ENCODE results near the gene NGRN. TPM values are rescaled to one million over a fixed set of nuclear protein-coding genes. Genes with fewer than 3 reads are reported as not detected.

NGRN gene
- total and polyA plus RNA-seq, 2 of the 4 experiments (the other 2 are of a cell fraction), result 39.6 to 46.2 TPM

GRCh38 chr15:90248789-90249202 lies 16.7 kb upstream of the NGRN start:
- H2BK120ac ChIP-seq (ENCODE audit: low read depth, low read length), result peak overlapping the region; percentile 23; the same call in 1 of the 2 replicates
- H4K8ac ChIP-seq (ENCODE audit: low read depth in 2 of 2, low read length in 2 of 2), result peak overlapping the region; percentile 15 to 16; a peak in 1 of 4 replicates
- no peak overlapping the region for H4K91ac ChIP-seq (ENCODE audit: insufficient read depth, low read depth, low read length)
- no peaks in the 10 kb centered on the region for H3K4me1 ChIP-seq (ENCODE audit: control insufficient read depth, insufficient read depth, low read length)
- no peak overlapping the region for H4K5ac ChIP-seq (ENCODE audit: low read depth, low read length)
- no peak overlapping the region for H3K4me3 ChIP-seq (ENCODE audit: insufficient read depth, low read depth, low read length)
- TF ChIP-seq MAZ (IDR thresholded peaks at IDR 0.05; ENCODE audit: borderline replicate concordance, low read depth, low read length) (no peak), CHD1 (IDR thresholded peaks at IDR 0.05; ENCODE audit: low read depth, low read length) (no peak), POLR2A (IDR thresholded peaks at IDR 0.05; ENCODE audit: low read depth, low read length) (no peak), MXI1 (IDR thresholded peaks at IDR 0.05; ENCODE audit: borderline replicate concordance, low read depth, low read length) (no peak), CEBPB (IDR thresholded peaks at IDR 0.05; ENCODE audit: low read depth, low read length) (no peak), RCOR1 (IDR thresholded peaks at IDR 0.05; ENCODE audit: insufficient replicate concordance, low read length) (no peak), SMC3 (IDR thresholded peaks at IDR 0.05; ENCODE audit: low read depth, low read length) (no peak), FOS (IDR thresholded peaks at IDR 0.05; ENCODE audit: low read depth, low read length) (no peak), MAFK (IDR thresholded peaks at IDR 0.05; ENCODE audit: low read depth, low read length) (no peak), NFE2L2 (IDR thresholded peaks at IDR 0.05; ENCODE audit: low read depth, low read length) (no peak), RAD21 (IDR thresholded peaks at IDR 0.05; ENCODE audit: low read length) (no peak), RFX5 (IDR thresholded peaks at IDR 0.05; ENCODE audit: low read depth, low read length) (no peak), BHLHE40 (IDR thresholded peaks at IDR 0.05; ENCODE audit: low read depth, low read length) (no peak)
- TF ChIP-seq, protein P1, sequence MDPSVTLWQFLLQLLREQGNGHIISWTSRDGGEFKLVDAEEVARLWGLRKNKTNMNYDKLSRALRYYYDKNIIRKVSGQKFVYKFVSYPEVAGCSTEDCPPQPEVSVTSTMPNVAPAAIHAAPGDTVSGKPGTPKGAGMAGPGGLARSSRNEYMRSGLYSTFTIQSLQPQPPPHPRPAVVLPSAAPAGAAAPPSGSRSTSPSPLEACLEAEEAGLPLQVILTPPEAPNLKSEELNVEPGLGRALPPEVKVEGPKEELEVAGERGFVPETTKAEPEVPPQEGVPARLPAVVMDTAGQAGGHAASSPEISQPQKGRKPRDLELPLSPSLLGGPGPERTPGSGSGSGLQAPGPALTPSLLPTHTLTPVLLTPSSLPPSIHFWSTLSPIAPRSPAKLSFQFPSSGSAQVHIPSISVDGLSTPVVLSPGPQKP (IDR thresholded peaks at IDR 0.05; ENCODE audit: borderline replicate concordance, low read depth, low read length), result no peak
- TF ChIP-seq, protein P2, sequence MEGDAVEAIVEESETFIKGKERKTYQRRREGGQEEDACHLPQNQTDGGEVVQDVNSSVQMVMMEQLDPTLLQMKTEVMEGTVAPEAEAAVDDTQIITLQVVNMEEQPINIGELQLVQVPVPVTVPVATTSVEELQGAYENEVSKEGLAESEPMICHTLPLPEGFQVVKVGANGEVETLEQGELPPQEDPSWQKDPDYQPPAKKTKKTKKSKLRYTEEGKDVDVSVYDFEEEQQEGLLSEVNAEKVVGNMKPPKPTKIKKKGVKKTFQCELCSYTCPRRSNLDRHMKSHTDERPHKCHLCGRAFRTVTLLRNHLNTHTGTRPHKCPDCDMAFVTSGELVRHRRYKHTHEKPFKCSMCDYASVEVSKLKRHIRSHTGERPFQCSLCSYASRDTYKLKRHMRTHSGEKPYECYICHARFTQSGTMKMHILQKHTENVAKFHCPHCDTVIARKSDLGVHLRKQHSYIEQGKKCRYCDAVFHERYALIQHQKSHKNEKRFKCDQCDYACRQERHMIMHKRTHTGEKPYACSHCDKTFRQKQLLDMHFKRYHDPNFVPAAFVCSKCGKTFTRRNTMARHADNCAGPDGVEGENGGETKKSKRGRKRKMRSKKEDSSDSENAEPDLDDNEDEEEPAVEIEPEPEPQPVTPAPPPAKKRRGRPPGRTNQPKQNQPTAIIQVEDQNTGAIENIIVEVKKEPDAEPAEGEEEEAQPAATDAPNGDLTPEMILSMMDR (conservative IDR thresholded peaks at IDR 0.05; ENCODE audit: low read depth, low read length), result no peak
- TF ChIP-seq, protein P3, sequence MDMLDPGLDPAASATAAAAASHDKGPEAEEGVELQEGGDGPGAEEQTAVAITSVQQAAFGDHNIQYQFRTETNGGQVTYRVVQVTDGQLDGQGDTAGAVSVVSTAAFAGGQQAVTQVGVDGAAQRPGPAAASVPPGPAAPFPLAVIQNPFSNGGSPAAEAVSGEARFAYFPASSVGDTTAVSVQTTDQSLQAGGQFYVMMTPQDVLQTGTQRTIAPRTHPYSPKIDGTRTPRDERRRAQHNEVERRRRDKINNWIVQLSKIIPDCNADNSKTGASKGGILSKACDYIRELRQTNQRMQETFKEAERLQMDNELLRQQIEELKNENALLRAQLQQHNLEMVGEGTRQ (IDR thresholded peaks at IDR 0.05; ENCODE audit: low read depth, low read length), result no peak
- no peak overlapping the region for H3K56ac ChIP-seq (ENCODE audit: extremely low read depth, insufficient read depth, low read length)
- H3K4me2 ChIP-seq (ENCODE audit: low read depth, low read length), result no peak overlapping the region
- no peak overlapping the region for H2BK5ac ChIP-seq (ENCODE audit: low read depth, low read length, poor library complexity, severe bottlenecking)
- H3K18ac ChIP-seq (ENCODE audit: low read depth, low read length), result no peak overlapping the region
- no peak overlapping the region for H2BK20ac ChIP-seq (ENCODE audit: low read depth, low read length)
- no peaks in the 10 kb centered on the region for H3K79me1 ChIP-seq (ENCODE audit: low read depth in 1 of 2, low read length in 2 of 2)
- CTCF ChIA-PET, result no interaction called here
- H3K27ac ChIP-seq (ENCODE audit: insufficient read depth, low read length), result no peak overlapping the region
- no peak overlapping the region for H2BK15ac ChIP-seq (ENCODE audit: low read depth, low read length)
- no peaks in the 10 kb centered on the region for H3K9me3 ChIP-seq (ENCODE audit: control insufficient read depth, insufficient read depth, low read length)
- in situ Hi-C loops (cut with MboI; ENCODE audit: low sequenced_read_pairs) (no loop called here), dilution Hi-C loops (cut with HindIII; ENCODE audit: low sequenced_read_pairs, unreplicated experiment) (no loop called here), intact Hi-C loops (cut with micrococcal nuclease) (no loop called here)
- POLR2A ChIA-PET (ENCODE audit: unreplicated experiment), result interaction anchor here (0.6 kb wide), 1 partner anchor 696 kb away, joined by 5 read pairs; no protein-coding TSS in a partner anchor
- BruUV-seq (replicated peaks), result no TSS peak
- H4K20me1 ChIP-seq (ENCODE audit: insufficient read depth, low read length), result no peaks in the 10 kb centered on the region
- ATAC-seq (ENCODE audit: low read depth) (peak; percentile 4; the same call in 1 of the 2 replicates), DNase-seq (no peak)
- H2AFZ ChIP-seq (replicated peaks; ENCODE audit: low read length, poor library complexity), result peak overlapping the region; percentile 90
- peak overlapping the region; percentile 51; the same call in 1 of the 2 replicates for H3K23ac ChIP-seq (ENCODE audit: low read depth, low read length)
- 100% methylated on average over 3 of the region's 6 CpGs; no CpG with 5 or more reads in 1 of the 2 experiments for WGBS, 2 experiments (ENCODE audit: extremely low coverage in 2 of 2, insufficient read length in 1 of 2)
- H2AK9ac ChIP-seq (replicated peaks; ENCODE audit: low read depth, low read length, poor library complexity), result peak overlapping the region; percentile 90
- H3K4ac ChIP-seq (ENCODE audit: low read depth, low read length), result peak overlapping the region; percentile 32; the same call in 1 of the 2 replicates
- H3K9ac ChIP-seq (ENCODE audit: low read depth, low read length), result no peak overlapping the region
- no peak overlapping the region; the same call in 1 of the 2 replicates for H2AK5ac ChIP-seq (ENCODE audit: low read depth, low read length)
- H3K9me1 ChIP-seq (ENCODE audit: insufficient read depth, low read length), result peaks cover 10% of the 10 kb centered on the region
- no peak overlapping the region for H3K14ac ChIP-seq (replicated peaks; ENCODE audit: low read depth, low read length)
- no peaks in the 10 kb centered on the region for H3K27me3 ChIP-seq (ENCODE audit: control insufficient read depth, insufficient read depth, low read length)
- no peaks in the 10 kb centered on the region for H3K36me3 ChIP-seq (ENCODE audit: control insufficient read depth, insufficient read depth, low read length)
